Upper lobe of right lung (tissue), 1 donor: Measurements from ENCODE around the gene C6orf15. TPM values are rescaled to one million over a fixed set of nuclear protein-coding genes. Genes with fewer than 3 reads are reported as not detected.

ENCODE experiments used
- ATAC-seq: fragments of 200-7000 bp; cut with Tn5 transposase; one replicate; pipeline ENCODE4 v1.9.1; 2020; ENCODE audit warnings: mild to moderate bottlenecking, moderate library complexity
- DNase-seq: peaks from one replicate; pipeline ENCODE4 v3.0.0-alpha.2; 2020
- H3K27ac ChIP-seq: fragments of 200-600 bp; one replicate; pipeline ENCODE4 v1.8.0; 2022
- H3K27me3 ChIP-seq: fragments of 200-600 bp; one replicate; pipeline ENCODE4 v1.8.0; 2022; ENCODE audit warnings: mild to moderate bottlenecking
- H3K36me3 ChIP-seq: fragments of 200-600 bp; one replicate; pipeline ENCODE4 v1.8.0; 2022
- H3K4me1 ChIP-seq: fragments of 200-600 bp; one replicate; pipeline ENCODE4 v1.8.0; 2022
- H3K4me3 ChIP-seq: fragments of 200-600 bp; one replicate; pipeline ENCODE4 v1.8.0; 2022; ENCODE audit warnings: mild to moderate bottlenecking
- H3K9me3 ChIP-seq: fragments of 200-600 bp; one replicate; pipeline ENCODE4 v1.8.0; 2022
- intact Hi-C: fragments of 100-400 bp; cut with DNase I; formaldehyde crosslinking; loops from one replicate; pipeline ENCODE4 v1.11.0; 2022
- total RNA-seq: library from RNA; stranded (reverse); fragmentation: NEBNext Ultra II Directional; extraction: Animal tissue kit (Norgen Biotek cat#: 25700); gene quantifications from one replicate; pipeline ENCODE4 v1.2.1, GENCODE V29; 2021
- TF ChIP-seq, protein P1 (sequence below): fragments of 200-600 bp; IDR thresholded peaks from one replicate; pipeline ENCODE4 v1.8.0; 2022; ENCODE audit warnings: antibody characterized with exemption
- donor health status: DM: no; HTN: yes; CAD: no; lungs with severe emphysema.

C6orf15 gene
- total RNA-seq, 1 donor from 2014 or later = not detected

DNA sequence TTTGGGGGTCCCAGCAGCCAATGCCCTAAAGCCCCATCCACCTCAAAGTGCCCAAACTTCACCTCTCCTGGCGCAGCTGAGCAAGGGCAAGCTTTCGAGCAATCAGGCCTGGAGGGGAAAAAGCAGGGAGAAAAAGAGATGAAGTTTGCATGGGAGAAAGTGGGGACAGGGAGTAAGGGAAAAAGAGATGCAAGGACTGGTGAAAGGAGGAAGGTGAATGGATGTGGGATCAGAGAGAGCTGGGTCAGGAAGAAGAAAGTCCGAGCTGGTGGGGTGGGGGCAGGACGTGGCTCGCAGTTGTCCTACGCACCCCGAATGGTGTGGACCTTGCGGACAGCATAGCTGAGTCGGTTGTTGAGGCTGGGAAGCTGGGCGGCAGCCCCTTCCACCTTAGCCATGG lies 33.0 kb upstream of the C6orf15 start:
- DNase-seq = no peak
- ATAC-seq = no peak
- H3K9me3 ChIP-seq = no peaks in the 10 kb centered on the region
- intact Hi-C loops = no loop called here
- H3K4me3 ChIP-seq = no peak overlapping the region
- H3K4me1 ChIP-seq = no peaks in the 10 kb centered on the region
- TF ChIP-seq, protein P1, sequence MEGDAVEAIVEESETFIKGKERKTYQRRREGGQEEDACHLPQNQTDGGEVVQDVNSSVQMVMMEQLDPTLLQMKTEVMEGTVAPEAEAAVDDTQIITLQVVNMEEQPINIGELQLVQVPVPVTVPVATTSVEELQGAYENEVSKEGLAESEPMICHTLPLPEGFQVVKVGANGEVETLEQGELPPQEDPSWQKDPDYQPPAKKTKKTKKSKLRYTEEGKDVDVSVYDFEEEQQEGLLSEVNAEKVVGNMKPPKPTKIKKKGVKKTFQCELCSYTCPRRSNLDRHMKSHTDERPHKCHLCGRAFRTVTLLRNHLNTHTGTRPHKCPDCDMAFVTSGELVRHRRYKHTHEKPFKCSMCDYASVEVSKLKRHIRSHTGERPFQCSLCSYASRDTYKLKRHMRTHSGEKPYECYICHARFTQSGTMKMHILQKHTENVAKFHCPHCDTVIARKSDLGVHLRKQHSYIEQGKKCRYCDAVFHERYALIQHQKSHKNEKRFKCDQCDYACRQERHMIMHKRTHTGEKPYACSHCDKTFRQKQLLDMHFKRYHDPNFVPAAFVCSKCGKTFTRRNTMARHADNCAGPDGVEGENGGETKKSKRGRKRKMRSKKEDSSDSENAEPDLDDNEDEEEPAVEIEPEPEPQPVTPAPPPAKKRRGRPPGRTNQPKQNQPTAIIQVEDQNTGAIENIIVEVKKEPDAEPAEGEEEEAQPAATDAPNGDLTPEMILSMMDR = no peak
- H3K27me3 ChIP-seq = no peaks in the 10 kb centered on the region
- H3K36me3 ChIP-seq = peaks cover 8% of the 10 kb centered on the region
- no peak overlapping the region for H3K27ac ChIP-seq

DNA sequence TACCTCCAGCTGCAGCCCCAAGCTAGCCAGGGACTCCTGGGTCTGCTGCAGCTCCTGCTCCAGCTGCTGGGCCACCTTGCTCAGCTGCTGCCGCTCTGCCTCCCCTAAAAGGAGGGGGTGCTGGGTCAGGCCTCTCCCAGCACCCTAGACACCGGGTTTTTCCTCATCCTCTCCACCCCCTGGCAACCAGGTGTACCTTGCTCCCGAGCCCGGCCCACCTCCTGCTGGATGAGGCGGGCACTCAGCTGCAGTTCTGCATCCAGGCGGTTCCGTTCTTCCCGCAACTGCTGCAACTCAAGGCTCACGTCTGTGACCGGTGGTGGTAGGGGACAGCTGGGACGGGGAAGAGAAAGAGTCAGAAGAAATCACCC lies 32.6 kb upstream of the C6orf15 start:
- no peak overlapping the region for H3K4me3 ChIP-seq
- H3K9me3 ChIP-seq = no peaks in the 10 kb centered on the region
- no peaks in the 10 kb centered on the region for H3K27me3 ChIP-seq
- DNase-seq (no peak), ATAC-seq (no peak)
- TF ChIP-seq, protein P1 = no peak
- H3K4me1 ChIP-seq = no peaks in the 10 kb centered on the region
- peaks cover 4% of the 10 kb centered on the region for H3K36me3 ChIP-seq
- intact Hi-C loops = no loop called here
- H3K27ac ChIP-seq = no peak overlapping the region

DNA sequence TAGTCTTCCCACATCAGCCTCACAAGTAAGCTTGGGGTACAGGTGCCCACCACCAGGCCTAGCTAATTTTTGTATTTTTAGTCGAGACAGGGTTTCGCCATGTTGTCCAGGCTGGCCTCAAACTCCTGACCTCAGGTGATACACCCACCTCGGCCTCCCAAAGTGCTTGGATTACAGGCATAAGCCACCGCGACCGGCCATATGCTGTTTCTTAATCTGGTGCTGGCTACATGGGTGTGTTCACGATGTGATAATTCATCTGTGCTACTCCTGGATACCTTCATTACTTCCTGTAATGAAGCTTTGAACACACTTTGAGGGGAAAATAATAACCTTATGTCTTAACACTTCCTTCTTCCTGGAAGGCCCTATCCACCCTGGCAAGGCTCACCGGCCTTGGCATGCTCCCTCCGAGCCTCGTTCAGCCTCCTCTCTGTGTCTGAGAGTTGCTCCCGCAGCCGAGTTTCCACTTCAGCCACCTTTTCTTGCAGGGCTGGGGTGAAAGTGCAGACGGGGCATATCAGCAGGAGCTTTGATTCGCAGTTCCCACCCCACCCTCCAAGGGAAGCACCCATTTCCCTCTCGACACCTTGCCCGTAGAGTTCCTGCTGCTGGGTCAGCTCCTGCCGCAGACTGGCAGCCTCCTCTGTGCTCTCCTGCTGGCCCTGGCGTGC lies 32.1 kb upstream of the C6orf15 start:
- Histone ChIP-seq H3K27me3 (no peaks in the 10 kb centered on the region), H3K27ac (no peak overlapping the region), H3K36me3 (no peaks in the 10 kb centered on the region)

DNA sequence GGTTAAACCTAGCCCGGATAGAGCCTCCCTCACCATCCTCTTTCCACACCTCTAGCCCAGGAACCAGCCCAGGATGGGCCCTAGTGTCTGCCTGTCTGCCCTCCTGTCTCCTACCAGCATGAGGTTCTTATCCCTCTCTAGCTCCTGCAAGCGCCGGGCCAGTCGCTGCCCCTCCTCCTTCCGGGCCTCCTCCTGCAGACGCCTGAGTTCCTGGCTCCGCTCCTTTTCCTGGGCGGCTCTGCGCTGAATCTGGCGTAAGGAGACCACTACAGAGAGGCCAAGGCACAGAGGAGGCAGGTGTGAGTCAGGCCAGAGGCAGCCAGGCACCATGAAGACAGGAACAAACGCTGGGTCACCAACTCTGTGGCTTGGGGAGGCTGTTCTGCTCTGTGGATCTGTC lies 30.8 kb upstream of the C6orf15 start:
- TF ChIP-seq, protein P1 = no peak
- Histone ChIP-seq H3K9me3 (no peaks in the 10 kb centered on the region), H3K4me3 (no peak overlapping the region), H3K4me1 (no peaks in the 10 kb centered on the region), H3K27ac (no peak overlapping the region), H3K36me3 (no peaks in the 10 kb centered on the region), H3K27me3 (no peaks in the 10 kb centered on the region)
- ATAC-seq = peak; percentile 64
- DNase-seq = no peak
- intact Hi-C loops = no loop called here

More for the DNA sequence above, 32.1 kb upstream of the C6orf15 start:
- intact Hi-C loops = no loop called here
- DNase-seq = no peak
- no peak overlapping the region for H3K4me3 ChIP-seq
- H3K9me3 ChIP-seq = no peaks in the 10 kb centered on the region
- ATAC-seq = peak; percentile 6
- no peaks in the 10 kb centered on the region for H3K4me1 ChIP-seq
- TF ChIP-seq, protein P1 = no peak

DNA sequence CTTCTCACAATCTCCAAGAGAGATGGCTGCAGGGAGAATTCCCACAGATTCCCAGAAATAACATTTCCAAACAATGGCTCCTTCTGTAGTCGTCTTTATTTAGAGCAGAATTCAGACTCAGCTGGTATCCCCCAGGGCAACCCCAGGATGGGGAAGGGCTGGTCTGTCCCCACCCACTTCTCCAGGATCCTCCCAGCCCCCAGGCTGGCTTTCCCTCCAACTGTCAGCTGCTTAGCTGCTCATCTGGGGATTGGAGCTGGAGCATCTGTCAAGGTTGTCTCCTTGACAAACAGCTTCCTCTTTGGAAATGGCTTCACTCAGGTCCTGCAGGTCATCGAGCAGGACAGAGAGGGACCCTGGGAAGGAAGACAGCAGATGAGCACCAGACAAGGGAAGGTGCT lies 30.0 kb upstream of the C6orf15 start:
- no peak for ATAC-seq
- Histone ChIP-seq H3K36me3 (no peaks in the 10 kb centered on the region), H3K4me1 (peaks cover 4% of the 10 kb centered on the region), H3K9me3 (no peaks in the 10 kb centered on the region), H3K4me3 (no peak overlapping the region), H3K27ac (no peak overlapping the region), H3K27me3 (no peaks in the 10 kb centered on the region)
- intact Hi-C loops = no loop called here
- no peak for DNase-seq
- TF ChIP-seq, protein P1 = no peak

DNA sequence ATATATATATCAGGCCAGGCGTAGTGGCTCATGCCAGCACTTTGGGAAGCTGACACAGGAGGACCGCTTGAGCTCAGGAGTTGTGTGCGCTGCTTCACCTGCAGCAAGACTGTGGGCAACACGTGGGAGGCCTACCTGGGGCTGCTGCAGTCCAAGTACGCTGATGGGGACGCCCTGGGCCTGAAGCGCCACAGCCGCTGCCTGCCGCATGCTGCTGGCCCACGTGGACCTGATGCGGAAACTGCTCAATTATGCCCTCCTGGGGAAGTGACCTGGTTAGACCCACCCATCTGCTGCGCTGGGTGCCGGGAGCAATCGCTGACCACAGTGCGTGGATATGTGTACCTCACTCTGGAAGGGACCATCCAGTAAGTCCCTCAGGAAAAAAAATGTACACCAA lies 28.3 kb upstream of the C6orf15 start:
- ATAC-seq = no peak
- peaks cover 4% of the 10 kb centered on the region for H3K4me1 ChIP-seq
- no peak overlapping the region for H3K27ac ChIP-seq
- TF ChIP-seq, protein P1 = no peak
- H3K36me3 ChIP-seq = no peaks in the 10 kb centered on the region
- intact Hi-C loops = no loop called here
- H3K9me3 ChIP-seq = no peaks in the 10 kb centered on the region
- no peak overlapping the region for H3K4me3 ChIP-seq
- DNase-seq = no peak
- no peaks in the 10 kb centered on the region for H3K27me3 ChIP-seq
